Measurements from ENCODE around the gene PANK4. TPM values are rescaled to one million over a fixed set of nuclear protein-coding genes. Genes with fewer than 3 reads are reported as not detected.

The PANK4 gene
- total and polyA plus RNA-seq, 12 donors = 26.1 to 56.4 (median 34.5) TPM

- Histone ChIP-seq H3K36me3 (peaks cover 0 to 64% (median 4%) of the 10 kb centered on the region in 9 donors), H3K4me1 (peaks cover 8 to 37% (median 28%) of the 10 kb centered on the region in 9 donors), H3K9me3 (no peaks in the 10 kb centered on the region), H3K27ac (no peak overlapping the region), H3K27me3 (peaks cover 0 to 2% (median 0%) of the 10 kb centered on the region in 7 donors), H3K4me3 (no peak overlapping the region)
- ATAC-seq (no peak), DNase-seq (no peak)
- TF ChIP-seq CTCF (IDR thresholded peaks at IDR 0.05) = no peak
- intact Hi-C loops (cut with DNase I) = loop anchor here in 1 of 10 donors (2.0 kb wide), 1 partner anchor 15 kb away; no protein-coding TSS in a partner anchor
- 77 to 79% methylated on average over 35 of the region's 35 CpGs for WGBS, 2 donors
Measured at GRCh38 chr1:2559509-2560298, 33.3 kb upstream of the PANK4 start.

GRCh38 chr1:2558861-2559260, 32.5 kb upstream of the PANK4 start:
- Histone ChIP-seq H3K36me3 (peaks cover 0 to 63% (median 4%) of the 10 kb centered on the region in 9 donors), H3K9me3 (no peaks in the 10 kb centered on the region), H3K27ac (no peak overlapping the region), H3K27me3 (peaks cover 0 to 3% (median 0%) of the 10 kb centered on the region in 7 donors), H3K4me1 (peaks cover 8 to 44% (median 32%) of the 10 kb centered on the region in 9 donors), H3K4me3 (no peak overlapping the region)
- no peak for TF ChIP-seq CTCF (IDR thresholded peaks at IDR 0.05)
- no peak for ATAC-seq
- WGBS, 2 donors = 95 to 97% methylated on average over 6 of the region's 6 CpGs
- intact Hi-C loops (cut with DNase I) = loop anchor here in 1 of 10 donors (2.0 kb wide), 1 partner anchor 16 kb away; no protein-coding TSS in a partner anchor
- no peak for DNase-seq

- intact Hi-C loops (cut with DNase I) = loop anchor here in 1 of 10 donors (2.0 kb wide), 1 partner anchor 16 kb away; no protein-coding TSS in a partner anchor
- DNase-seq = no peak
- 94 to 95% methylated on average over 12 of the region's 12 CpGs for WGBS, 2 donors
- Histone ChIP-seq H3K9me3 (no peaks in the 10 kb centered on the region), H3K36me3 (peaks cover 0 to 58% (median 4%) of the 10 kb centered on the region in 9 donors), H3K27ac (no peak overlapping the region), H3K27me3 (peaks cover 0 to 3% (median 0%) of the 10 kb centered on the region in 7 donors), H3K4me3 (no peak overlapping the region), H3K4me1 (peaks cover 8 to 44% (median 32%) of the 10 kb centered on the region in 9 donors)
- TF ChIP-seq CTCF (IDR thresholded peaks at IDR 0.05) = no peak
- no peak for ATAC-seq
Measured at GRCh38 chr1:2558420-2558819, 32.0 kb upstream of the PANK4 start.

GRCh38 chr1:2557482-2558400, 31.3 kb upstream of the PANK4 start:
- Histone ChIP-seq H3K9me3 (no peaks in the 10 kb centered on the region), H3K27ac (peak overlapping the region in 9 of 10 donors; percentile 91 to 95 (median 93)), H3K4me1 (peaks cover 8 to 44% (median 32%) of the 10 kb centered on the region in 9 donors), H3K36me3 (peaks cover 0 to 52% (median 4%) of the 10 kb centered on the region in 9 donors), H3K27me3 (peaks cover 0 to 3% (median 0%) of the 10 kb centered on the region in 7 donors), H3K4me3 (peak overlapping the region; percentile 45 to 81 (median 68))
- WGBS, 2 donors = 79 to 85% methylated on average over 30 of the region's 30 CpGs
- intact Hi-C loops (cut with DNase I) = loop anchor here in 1 of 10 donors (2.0 kb wide), 1 partner anchor 17 kb away; no protein-coding TSS in a partner anchor
- peak in 5 of 8 donors; percentile 1 to 10 (median 3) for ATAC-seq
- no peak for DNase-seq
- TF ChIP-seq CTCF (IDR thresholded peaks at IDR 0.05) = no peak

Data from heart right ventricle (tissue), 16 donors.